Non-pigmented ciliary epithelial cell (primary cell): ENCODE results near the gene EPHA4.

ENCODE experiments used
- DNase-seq: peaks from one replicate; pipeline ENCODE4 v3.0.0-alpha.2; 2010; ENCODE audit warnings: low read depth

The EPHA4 gene

GRCh38 chr2:221571551-221572218, 419 bp downstream of the EPHA4 start:
- DNase-seq = no peak

- no peak for DNase-seq
Observed at GRCh38 chr2:221571025-221571550, 1.0 kb downstream of the EPHA4 start.

GRCh38 chr2:221570321-221570935, 1.7 kb downstream of the EPHA4 start:
- no peak for DNase-seq

GRCh38 chr2:221569871-221570270, 2.2 kb downstream of the EPHA4 start:
- DNase-seq = no peak

GRCh38 chr2:221569425-221569845, 2.7 kb downstream of the EPHA4 start:
- DNase-seq = no peak

- DNase-seq = no peak
Observed at GRCh38 chr2:221568299-221568698, 3.8 kb downstream of the EPHA4 start.

GRCh38 chr2:221567809-221568208, 4.3 kb downstream of the EPHA4 start:
- no peak for DNase-seq

GRCh38 chr2:221567231-221567760, 4.8 kb downstream of the EPHA4 start:
- DNase-seq = no peak

- no peak for DNase-seq
Observed at GRCh38 chr2:221563270-221563985, 8.7 kb downstream of the EPHA4 start.

GRCh38 chr2:221562226-221562625, 9.9 kb downstream of the EPHA4 start:
- DNase-seq = no peak

- DNase-seq = no peak
Observed at GRCh38 chr2:221561770-221562169, 10.3 kb downstream of the EPHA4 start.

- DNase-seq = no peak
Observed at GRCh38 chr2:221559991-221560390, 12.1 kb downstream of the EPHA4 start.

GRCh38 chr2:221558107-221558506, 14.0 kb downstream of the EPHA4 start:
- no peak for DNase-seq

- DNase-seq = no peak
Observed at GRCh38 chr2:221555494-221555846, 16.6 kb downstream of the EPHA4 start.

- no peak for DNase-seq
Observed at GRCh38 chr2:221554769-221555493, 17.2 kb downstream of the EPHA4 start.

- no peak for DNase-seq
Observed at GRCh38 chr2:221553333-221553732, 18.8 kb downstream of the EPHA4 start.

GRCh38 chr2:221552291-221552690, 19.8 kb downstream of the EPHA4 start:
- DNase-seq = no peak

GRCh38 chr2:221551864-221552263, 20.2 kb downstream of the EPHA4 start:
- no peak for DNase-seq

- DNase-seq = no peak
Observed at GRCh38 chr2:221549143-221549542, 23.0 kb downstream of the EPHA4 start.

- no peak for DNase-seq
Observed at GRCh38 chr2:221546505-221547225, 25.4 kb downstream of the EPHA4 start.

- DNase-seq = no peak
Observed at GRCh38 chr2:221541131-221541735, 30.9 kb downstream of the EPHA4 start.
